GM13977 (cell line): Measurements from ENCODE around the gene INTS1.

Experiments
- DNase-seq: peaks from one replicate; pipeline ENCODE4 v3.0.0; 2012; ENCODE audit warnings: low spot score
- CTCF ChIP-seq: IDR thresholded peaks from 2 replicates; pipeline ENCODE4 v1.5.1; 2012; ENCODE audit warnings: mild to moderate bottlenecking, control low read depth; ENCODE audit not compliant: insufficient read depth; ENCODE audit errors: extremely low read depth, missing control alignments
- in situ Hi-C: fragments of 300-500 bp; cut with MboI; formaldehyde crosslinking; loops from one replicate; pipeline ENCODE4 v1.12.0; 2022; ENCODE audit warnings: low sequenced_read_pairs, low pct_unique_long_range_greater_than_20kb, mixed read lengths, inconsistent platforms; ENCODE audit not compliant: unreplicated experiment

The INTS1 gene

GRCh38 chr7:1459920-1460820 is 44.0 kb downstream of the INTS1 start:
- in situ Hi-C loops, result no loop called here
- DNase-seq, result peak; percentile 69
- no peak for TF ChIP-seq CTCF

GRCh38 chr7:1459512-1459892 is 44.7 kb downstream of the INTS1 start:
- TF ChIP-seq CTCF, result no peak
- DNase-seq, result peak; percentile 100
- in situ Hi-C loops, result no loop called here

- in situ Hi-C loops, result no loop called here
- TF ChIP-seq CTCF, result no peak
- peak; percentile 64 for DNase-seq
Measured at GRCh38 chr7:1458683-1459511, 45.3 kb downstream of the INTS1 start, which contains the start of gene MICALL2. MICALL2 (minus strand) TSS chr7:1459470; CDS start chr7:1459326, 144 bp downstream.

GRCh38 chr7:1457949-1458682 is 46.1 kb downstream of the INTS1 start:
- in situ Hi-C loops, result no loop called here
- no peak for DNase-seq

GRCh38 chr7:1457059-1457948 is 46.9 kb downstream of the INTS1 start:
- in situ Hi-C loops, result no loop called here
- no peak for TF ChIP-seq CTCF
- DNase-seq, result no peak

More at GRCh38 chr7:1457949-1458682, 46.1 kb downstream of the INTS1 start:
- no peak for TF ChIP-seq CTCF

GRCh38 chr7:1455955-1456354 is 48.2 kb downstream of the INTS1 start:
- no peak for TF ChIP-seq CTCF
- in situ Hi-C loops, result no loop called here

More at GRCh38 chr7:1455955-1456354, 48.2 kb downstream of the INTS1 start:
- DNase-seq, result no peak
